IPS-15b (cell line): ENCODE results near the gene ABCF3.
A peak's percentile ranks its signal among the peaks of the same experiment; 100 is the strongest.

Experiments
- H3K27me3 ChIP-seq: one replicate; pipeline ENCODE4 v1.6.1; 2013; ENCODE audit warnings: low read length; ENCODE audit not compliant: control insufficient read depth, insufficient read depth
- H3K36me3 ChIP-seq: one replicate; pipeline ENCODE4 v1.6.1; 2013; ENCODE audit warnings: low read length; ENCODE audit not compliant: control insufficient read depth, insufficient read depth
- H3K4me1 ChIP-seq: one replicate; pipeline ENCODE4 v1.6.1; 2013; ENCODE audit warnings: mild to moderate bottlenecking, low read length; ENCODE audit not compliant: control insufficient read depth, insufficient read depth
- H3K4me3 ChIP-seq: one replicate; pipeline ENCODE4 v1.5.1; 2013; ENCODE audit warnings: low read depth, low read length
- H3K9ac ChIP-seq: one replicate; pipeline ENCODE4 v1.6.1; 2013; ENCODE audit warnings: low read depth, mild to moderate bottlenecking, low read length
- H3K9me3 ChIP-seq: one replicate; pipeline ENCODE4 v1.6.1; 2013; ENCODE audit warnings: mild to moderate bottlenecking, low read length; ENCODE audit not compliant: control insufficient read depth, insufficient read depth

Gene ABCF3

DNA sequence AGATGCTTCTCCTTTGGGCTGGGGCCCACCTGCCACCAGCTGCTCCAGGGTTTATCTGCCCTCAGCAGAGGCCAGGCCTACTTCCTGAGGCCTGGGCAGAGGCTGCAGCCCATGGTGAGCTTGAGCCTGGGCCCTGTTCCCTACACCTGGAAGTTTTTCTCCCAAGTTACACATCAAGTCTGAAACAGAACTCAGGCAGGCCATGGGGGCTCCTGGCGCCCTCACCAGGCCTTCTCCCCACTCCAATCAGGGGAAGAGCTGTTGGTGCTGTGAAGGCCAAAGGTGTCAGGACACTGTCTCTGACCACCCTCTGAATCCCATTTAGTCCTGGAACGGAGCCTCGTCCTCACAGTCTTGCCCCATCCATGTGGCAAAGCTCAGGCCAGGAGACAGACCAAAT, 50.6 kb downstream of the ABCF3 start:
- Histone ChIP-seq H3K9me3 (no peaks in the 10 kb centered on the region), H3K4me1 (no peaks in the 10 kb centered on the region), H3K4me3 (no peak overlapping the region), H3K36me3 (no peaks in the 10 kb centered on the region), H3K9ac (no peak overlapping the region), H3K27me3 (peaks cover 18% of the 10 kb centered on the region)

GRCh38 chr3:184237211-184237610, 51.2 kb downstream of the ABCF3 start:
- Histone ChIP-seq H3K27me3 (peaks cover 12% of the 10 kb centered on the region), H3K36me3 (peaks cover 3% of the 10 kb centered on the region), H3K9me3 (no peaks in the 10 kb centered on the region), H3K9ac (no peak overlapping the region), H3K4me3 (no peak overlapping the region), H3K4me1 (no peaks in the 10 kb centered on the region)

DNA sequence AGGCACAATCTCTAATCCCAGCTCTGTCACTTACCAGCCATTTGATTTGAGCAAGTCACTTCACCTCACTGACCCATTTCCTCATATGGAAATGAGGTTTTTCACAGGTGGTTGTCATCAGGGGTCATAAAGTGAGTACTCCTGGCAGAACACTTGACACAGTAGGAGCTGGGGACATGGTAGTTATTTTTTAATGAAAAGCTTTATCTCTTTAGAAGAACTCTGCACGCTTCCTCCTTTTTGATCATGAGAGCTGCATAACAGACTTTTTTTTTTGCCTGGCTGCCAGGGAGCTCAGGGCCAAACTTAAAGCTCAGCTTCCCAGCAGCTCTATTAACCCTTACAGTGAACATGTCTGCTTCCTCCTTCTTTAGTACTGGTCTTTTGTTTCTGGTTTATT, 51.8 kb downstream of the ABCF3 start:
- Histone ChIP-seq H3K9ac (no peak overlapping the region), H3K27me3 (peaks cover 6% of the 10 kb centered on the region), H3K36me3 (peaks cover 8% of the 10 kb centered on the region), H3K9me3 (no peaks in the 10 kb centered on the region), H3K4me1 (no peaks in the 10 kb centered on the region), H3K4me3 (no peak overlapping the region)

DNA sequence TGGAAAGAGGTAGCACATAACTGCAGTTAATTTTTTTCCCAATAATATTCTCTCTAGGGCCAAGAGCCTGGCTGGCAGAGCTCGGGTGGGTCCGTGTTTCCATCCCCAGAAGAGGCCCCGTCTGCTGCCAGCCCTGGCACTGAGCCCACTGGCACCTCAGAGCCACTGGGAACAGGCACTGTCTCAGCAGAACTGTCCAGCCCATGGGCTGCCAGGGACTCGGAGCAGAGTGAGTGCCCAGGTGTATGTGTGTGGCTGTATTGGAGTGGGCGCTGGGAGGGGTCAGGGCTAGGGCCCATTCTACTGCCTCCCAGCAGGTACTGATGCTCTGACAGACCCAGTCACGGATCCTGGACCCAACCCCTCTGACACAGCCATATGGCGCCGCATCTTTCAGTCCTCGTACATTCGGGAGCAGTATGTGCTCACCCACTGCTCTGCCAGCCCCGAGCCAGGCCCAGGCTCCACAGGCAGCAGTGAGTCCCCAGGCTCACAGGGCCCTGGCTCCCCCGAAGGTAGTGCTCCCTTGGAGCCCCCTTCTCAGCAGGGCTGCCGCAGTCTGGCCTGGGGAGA, 52.3 kb downstream of the ABCF3 start:
- Histone ChIP-seq H3K4me3 (no peak overlapping the region), H3K9ac (no peak overlapping the region), H3K27me3 (peaks cover 3% of the 10 kb centered on the region), H3K9me3 (no peaks in the 10 kb centered on the region), H3K36me3 (peaks cover 10% of the 10 kb centered on the region), H3K4me1 (no peaks in the 10 kb centered on the region)

- no peak overlapping the region for H3K4me3 ChIP-seq
- H3K4me1 ChIP-seq = no peaks in the 10 kb centered on the region
- no peak overlapping the region for H3K9ac ChIP-seq
- no peaks in the 10 kb centered on the region for H3K27me3 ChIP-seq
- H3K9me3 ChIP-seq = no peaks in the 10 kb centered on the region
- H3K36me3 ChIP-seq = peaks cover 15% of the 10 kb centered on the region
These were observed 53.2 kb downstream of the ABCF3 start for GRCh38 chr3:184239221-184239620.

DNA sequence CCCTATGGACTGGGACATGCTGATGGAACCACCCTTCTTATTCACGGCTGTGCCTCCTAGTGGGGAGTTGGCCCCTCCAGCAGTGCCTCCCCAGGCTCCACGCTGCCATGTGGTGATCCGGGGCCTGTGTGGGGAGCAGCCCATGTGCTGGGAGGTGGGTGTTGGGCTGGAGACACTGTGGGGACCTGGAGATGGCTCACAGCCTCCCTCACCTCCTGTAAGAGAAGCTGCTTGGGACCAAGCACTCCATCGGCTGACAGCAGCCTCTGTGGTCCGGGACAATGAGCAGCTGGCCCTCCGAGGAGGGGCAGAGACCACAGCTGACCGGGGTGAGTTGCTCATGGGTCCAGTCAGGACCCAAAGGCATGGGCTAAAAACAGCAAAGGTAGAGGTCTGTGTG, 53.7 kb downstream of the ABCF3 start:
- no peak overlapping the region for H3K9ac ChIP-seq
- H3K4me3 ChIP-seq = no peak overlapping the region
- no peaks in the 10 kb centered on the region for H3K4me1 ChIP-seq
- H3K27me3 ChIP-seq = no peaks in the 10 kb centered on the region
- H3K36me3 ChIP-seq = peaks cover 19% of the 10 kb centered on the region
- no peaks in the 10 kb centered on the region for H3K9me3 ChIP-seq

GRCh38 chr3:184240384-184241140, 54.6 kb downstream of the ABCF3 start:
- no peaks in the 10 kb centered on the region for H3K27me3 ChIP-seq
- H3K9me3 ChIP-seq = no peaks in the 10 kb centered on the region
- H3K4me3 ChIP-seq = no peak overlapping the region
- H3K36me3 ChIP-seq = peaks cover 27% of the 10 kb centered on the region
- H3K4me1 ChIP-seq = no peaks in the 10 kb centered on the region
- no peak overlapping the region for H3K9ac ChIP-seq

DNA sequence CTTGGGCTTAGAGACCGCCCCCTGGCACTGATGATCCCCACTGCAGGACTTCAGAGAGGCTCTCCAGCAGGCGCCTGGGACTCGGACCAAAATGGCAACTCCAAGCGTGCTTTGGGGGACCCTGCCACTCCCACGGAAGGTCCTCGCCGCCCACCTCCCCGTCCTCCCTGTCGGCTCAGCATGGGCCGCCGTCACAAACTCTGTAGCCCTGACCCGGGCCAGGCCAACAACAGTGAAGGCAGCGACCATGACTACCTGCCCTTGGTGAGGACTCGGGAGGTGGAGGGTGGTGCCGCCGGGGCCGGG, 55.1 kb downstream of the ABCF3 start:
- Histone ChIP-seq H3K9me3 (no peaks in the 10 kb centered on the region), H3K9ac (no peak overlapping the region), H3K4me1 (no peaks in the 10 kb centered on the region), H3K36me3 (peaks cover 27% of the 10 kb centered on the region), H3K4me3 (peak overlapping the region; percentile 49), H3K27me3 (no peaks in the 10 kb centered on the region)

DNA sequence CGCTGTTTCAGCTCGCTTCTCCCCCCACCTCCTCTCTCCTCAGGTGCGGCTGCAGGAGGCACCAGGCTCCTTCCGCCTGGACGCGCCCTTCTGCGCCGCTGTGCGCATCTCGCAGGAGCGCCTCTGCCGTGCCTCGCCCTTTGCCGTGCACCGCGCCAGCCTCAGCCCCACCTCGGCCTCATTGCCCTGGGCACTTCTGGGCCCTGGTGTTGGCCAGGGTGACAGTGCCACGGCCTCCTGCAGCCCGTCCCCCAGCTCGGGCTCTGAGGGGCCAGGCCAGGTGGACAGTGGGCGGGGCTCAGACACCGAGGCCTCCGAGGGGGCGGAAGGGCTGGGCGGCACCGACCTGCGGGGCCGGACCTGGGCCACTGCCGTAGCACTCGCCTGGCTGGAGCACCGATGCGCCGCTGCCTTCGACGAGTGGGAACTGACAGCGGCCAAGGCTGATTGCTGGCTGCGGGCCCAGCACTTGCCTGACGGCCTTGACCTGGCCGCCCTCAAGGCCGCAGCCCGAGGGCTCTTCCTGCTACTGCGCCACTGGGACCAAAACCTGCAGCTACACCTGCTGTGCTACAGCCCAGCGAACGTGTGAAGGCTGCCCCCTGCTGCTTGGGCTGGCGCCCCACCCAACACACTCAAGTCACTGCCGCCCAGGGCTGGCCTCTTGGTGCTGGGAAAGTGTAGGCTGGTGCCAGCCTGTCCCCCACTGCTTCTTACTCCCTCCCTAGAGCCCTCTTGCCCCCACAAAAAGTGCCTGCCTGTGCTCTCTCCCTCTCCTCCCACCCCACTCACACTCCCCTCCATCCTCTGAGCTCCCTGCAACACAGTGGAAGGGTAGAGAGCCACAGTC, 55.7 kb downstream of the ABCF3 start:
- no peaks in the 10 kb centered on the region for H3K27me3 ChIP-seq
- no peaks in the 10 kb centered on the region for H3K4me1 ChIP-seq
- H3K36me3 ChIP-seq = peaks cover 27% of the 10 kb centered on the region
- no peak overlapping the region for H3K9ac ChIP-seq
- H3K4me3 ChIP-seq = peak overlapping the region; percentile 49
- H3K9me3 ChIP-seq = no peaks in the 10 kb centered on the region

DNA sequence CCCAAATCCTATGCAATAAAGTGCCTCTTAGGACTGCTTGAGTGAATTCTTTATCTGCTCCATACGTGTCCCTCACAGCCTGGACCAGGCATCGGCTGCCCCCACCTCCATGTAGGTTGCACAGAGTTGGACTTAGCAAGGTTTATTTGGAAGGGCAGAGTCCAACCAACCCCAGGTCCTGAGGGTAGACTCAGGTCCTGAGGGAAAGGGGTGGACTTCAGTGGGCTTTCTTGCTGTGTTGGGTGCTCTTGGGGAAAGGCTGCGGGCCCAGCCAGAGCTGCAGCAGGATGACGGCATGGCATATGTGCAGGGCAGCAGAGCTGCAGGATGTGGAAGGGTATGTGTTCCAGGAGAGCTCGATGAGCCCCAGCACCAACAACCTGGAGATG, 56.3 kb downstream of the ABCF3 start:
- no peaks in the 10 kb centered on the region for H3K4me1 ChIP-seq
- H3K4me3 ChIP-seq = no peak overlapping the region
- peaks cover 27% of the 10 kb centered on the region for H3K36me3 ChIP-seq
- no peaks in the 10 kb centered on the region for H3K9me3 ChIP-seq
- no peak overlapping the region for H3K9ac ChIP-seq
- H3K27me3 ChIP-seq = no peaks in the 10 kb centered on the region
